Measurements from ENCODE around the gene RAB36.

Gene RAB36

GRCh38 chr22:23102776-23103175 is 42.5 kb upstream of the RAB36 start:
- H3K27me3 Mint-ChIP-seq (ENCODE audit: low read depth) = peaks cover 13% of the 10 kb centered on the region
- no peak overlapping the region for H3K27ac Mint-ChIP-seq
- peaks cover 38% of the 10 kb centered on the region for H3K4me1 Mint-ChIP-seq
- no peak overlapping the region for H3K4me3 Mint-ChIP-seq
- no peaks in the 10 kb centered on the region for H3K36me3 Mint-ChIP-seq (ENCODE audit: low read depth)
- H3K9me3 Mint-ChIP-seq = no peaks in the 10 kb centered on the region
- TF ChIP-seq CTCF (IDR thresholded peaks at IDR 0.05; ENCODE audit: unreplicated experiment in 3 of 3) = no peak

GRCh38 chr22:23103199-23103954 is 41.9 kb upstream of the RAB36 start:
- Mint-ChIP-seq H3K36me3 (ENCODE audit: low read depth) (no peaks in the 10 kb centered on the region), H3K9me3 (no peaks in the 10 kb centered on the region), H3K4me1 (peaks cover 36% of the 10 kb centered on the region), H3K27me3 (ENCODE audit: low read depth) (peaks cover 9% of the 10 kb centered on the region), H3K27ac (no peak overlapping the region), H3K4me3 (no peak overlapping the region)
- no peak for TF ChIP-seq CTCF (IDR thresholded peaks at IDR 0.05; ENCODE audit: unreplicated experiment in 3 of 3)

GRCh38 chr22:23104187-23104971 is 40.9 kb upstream of the RAB36 start:
- Mint-ChIP-seq H3K9me3 (no peaks in the 10 kb centered on the region), H3K4me1 (peaks cover 41% of the 10 kb centered on the region), H3K27me3 (ENCODE audit: low read depth) (peaks cover 9% of the 10 kb centered on the region), H3K27ac (no peak overlapping the region), H3K36me3 (ENCODE audit: low read depth) (no peaks in the 10 kb centered on the region), H3K4me3 (no peak overlapping the region)
- no peak for TF ChIP-seq CTCF (IDR thresholded peaks at IDR 0.05; ENCODE audit: unreplicated experiment in 3 of 3)

GRCh38 chr22:23105304-23105703 is 40.0 kb upstream of the RAB36 start:
- H3K27ac Mint-ChIP-seq = no peak overlapping the region
- H3K4me1 Mint-ChIP-seq = peaks cover 35% of the 10 kb centered on the region
- peaks cover 9% of the 10 kb centered on the region for H3K27me3 Mint-ChIP-seq (ENCODE audit: low read depth)
- no peaks in the 10 kb centered on the region for H3K36me3 Mint-ChIP-seq (ENCODE audit: low read depth)
- no peaks in the 10 kb centered on the region for H3K9me3 Mint-ChIP-seq
- no peak for TF ChIP-seq CTCF (IDR thresholded peaks at IDR 0.05; ENCODE audit: unreplicated experiment in 3 of 3)
- H3K4me3 Mint-ChIP-seq = no peak overlapping the region

- Mint-ChIP-seq H3K9me3 (no peaks in the 10 kb centered on the region), H3K27ac (no peak overlapping the region), H3K27me3 (ENCODE audit: low read depth) (peaks cover 9% of the 10 kb centered on the region), H3K4me1 (peaks cover 38% of the 10 kb centered on the region), H3K36me3 (ENCODE audit: low read depth) (no peaks in the 10 kb centered on the region), H3K4me3 (no peak overlapping the region)
- no peak for TF ChIP-seq CTCF (IDR thresholded peaks at IDR 0.05; ENCODE audit: unreplicated experiment in 3 of 3)
Measured at GRCh38 chr22:23105919-23106318, 39.4 kb upstream of the RAB36 start.
